ENCODE results near the gene SPIB. TPM values are rescaled to one million over a fixed set of nuclear protein-coding genes. Genes with fewer than 3 reads are reported as not detected.

Gene SPIB
- total and polyA plus RNA-seq, 2 experiments from 2014 or later, result 12.6 to 17.5 TPM

- no peaks in the 10 kb centered on the region for H3K36me3 ChIP-seq (ENCODE audit: insufficient read depth)
- no peak overlapping the region for H3K27ac ChIP-seq (ENCODE audit: low read depth)
- H2AFZ ChIP-seq, result no peak overlapping the region
- peaks cover 10% of the 10 kb centered on the region for H3K27me3 Mint-ChIP-seq (ENCODE audit: insufficient read depth, low read depth, poor library complexity)
- no peaks in the 10 kb centered on the region for H3K79me2 ChIP-seq (replicated peaks; ENCODE audit: insufficient read depth)
- H3K4me3 Mint-ChIP-seq, result no peak overlapping the region
- no peak overlapping the region for H3K4me3 ChIP-seq
- H4K20me1 ChIP-seq (replicated peaks; ENCODE audit: insufficient read depth), result no peaks in the 10 kb centered on the region
- DNase-seq (ENCODE audit: low spot score) (no peak), ATAC-seq (no peak)
- TF ChIP-seq EZH2 (IDR thresholded peaks at IDR 0.05; ENCODE audit: low read depth, unreplicated experiment) (no peak), JUNB (IDR thresholded peaks at IDR 0.05; ENCODE audit: unreplicated experiment) (no peak), NANOG (IDR thresholded peaks at IDR 0.05; ENCODE audit: borderline replicate concordance) (no peak), POLR2AphosphoS5 (IDR thresholded peaks at IDR 0.05; ENCODE audit: low read depth) (no peak), STAT1 (IDR thresholded peaks at IDR 0.05; ENCODE audit: unreplicated experiment) (no peak), ZNF331 (CRISPR knock-in tag; IDR thresholded peaks at IDR 0.05; ENCODE audit: low read depth) (no peak), CTCF (conservative IDR thresholded peaks at IDR 0.05; ENCODE audit: low read depth in 2 of 2) (no peak), EZH2phosphoT487 (IDR thresholded peaks at IDR 0.05; ENCODE audit: unreplicated experiment) (no peak), ZNF114 (CRISPR knock-in tag; IDR thresholded peaks at IDR 0.05) (no peak), REST (IDR thresholded peaks at IDR 0.05; ENCODE audit: unreplicated experiment) (no peak)
- H3K9me3 Mint-ChIP-seq, result peaks cover 94% of the 10 kb centered on the region
- no peaks in the 10 kb centered on the region for H3F3A ChIP-seq (replicated peaks; ENCODE audit: low read depth)
- no peaks in the 10 kb centered on the region for H3K9me2 ChIP-seq (ENCODE audit: insufficient read depth)
- H3K4me2 ChIP-seq, result no peak overlapping the region
- no peaks in the 10 kb centered on the region for H3K27me3 ChIP-seq (ENCODE audit: insufficient read depth)
- no peaks in the 10 kb centered on the region for H3K4me1 Mint-ChIP-seq
- 0 out of 2 replicates have a peak, but pooled peaks cover 3% of the 10 kb centered on the region for H3K4me1 ChIP-seq (ENCODE audit: insufficient read depth)
- H3K27ac Mint-ChIP-seq, result no peak overlapping the region
- peaks cover 38% of the 10 kb centered on the region for H3K36me3 Mint-ChIP-seq (ENCODE audit: low read depth)
Observed at GRCh38 chr19:50465000-50465399, 46.3 kb downstream of the SPIB start.
